Bronchial epithelial cell (primary cell): ENCODE data around the gene FTH1. TPM values are rescaled to one million over a fixed set of nuclear protein-coding genes. Genes with fewer than 3 reads are reported as not detected.

Experiments used
- DNase-seq: peaks from one replicate; pipeline ENCODE4 v3.0.0-alpha.2; 2010; ENCODE audit warnings: low read depth
- FAIRE-seq: peaks from 2 replicates; lab custom pipeline; 2011; peaks lifted over from hg19 to GRCh38; lab: Jason Lieb, UNC
- H3K27me3 ChIP-seq: 2 replicates; pipeline ENCODE4 v1.5.1; 2011; ENCODE audit warnings: low read length; ENCODE audit not compliant: control insufficient read depth, insufficient read depth
- H3K36me3 ChIP-seq: 2 replicates; pipeline ENCODE4 v1.5.1; 2011; ENCODE audit warnings: low read length; ENCODE audit not compliant: control insufficient read depth, insufficient read depth
- H3K4me3 ChIP-seq: 2 replicates; pipeline ENCODE4 v1.5.1; 2011; ENCODE audit warnings: mild to moderate bottlenecking, low read depth, low read length, control low read depth
- total RNA-seq: library from RNA; depleted of rRNA; stranded (reverse); fragments of >200 nt; gene quantifications from 2 replicates; pipeline ENCODE4 v1.2.1, GENCODE V29; 2014
- TF ChIP-seq, protein P1 (sequence below): IDR thresholded peaks from 2 replicates; pipeline ENCODE4 v1.5.1; 2011; ENCODE audit warnings: mild to moderate bottlenecking, moderate library complexity, low read length, control low read depth, inconsistent platforms; ENCODE audit not compliant: insufficient read depth, severe bottlenecking

Gene FTH1
- total RNA-seq, 1 donor from 2014 or later, result 1,591 TPM

DNA sequence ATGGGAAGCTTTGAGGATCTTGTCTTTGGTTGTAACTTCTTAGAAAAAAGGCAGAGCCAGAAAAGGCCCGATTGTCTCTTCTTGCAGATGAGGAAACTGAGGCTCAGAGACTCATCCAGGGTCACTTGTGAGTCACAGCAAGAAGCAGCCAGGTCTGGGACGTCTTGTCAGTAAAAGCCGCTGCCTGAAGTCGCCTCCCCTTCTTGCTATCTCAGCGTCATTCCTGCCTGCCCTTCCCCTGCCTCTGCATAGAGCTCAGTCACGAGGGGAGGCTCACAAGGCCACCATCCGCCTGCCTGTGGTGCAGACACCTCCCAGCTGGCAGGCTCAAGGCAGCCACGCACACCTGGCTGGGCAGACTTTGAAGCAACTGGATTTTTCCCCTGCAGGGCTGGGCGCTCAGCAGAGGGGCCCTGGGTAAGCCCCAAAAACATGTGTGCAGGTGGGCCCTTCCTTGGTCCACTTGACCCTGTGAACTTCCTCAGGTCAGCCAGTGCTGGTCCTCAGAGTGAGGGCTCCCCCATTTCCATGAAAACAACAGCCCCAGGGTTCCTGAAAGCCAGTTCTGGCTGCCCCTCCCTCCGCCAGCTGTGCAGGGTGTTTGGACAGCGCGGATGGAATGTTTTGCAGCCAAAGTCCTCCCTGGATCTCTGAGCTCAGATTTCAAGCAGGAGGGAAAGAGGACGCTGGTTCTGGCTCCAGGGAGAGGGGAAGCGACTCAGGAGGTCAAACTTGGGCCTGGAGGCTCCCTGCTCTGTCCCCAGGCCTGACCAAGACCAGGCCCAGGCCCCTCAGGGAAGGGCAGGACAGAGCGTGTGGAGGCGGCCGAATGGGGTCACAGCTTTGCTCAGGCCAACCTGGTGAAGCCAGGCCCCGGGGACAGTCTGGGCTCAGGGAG, 44.0 kb downstream of the FTH1 start:
- Histone ChIP-seq H3K27me3 (peaks cover 8% of the 10 kb centered on the region), H3K4me3 (no peak overlapping the region), H3K36me3 (no peaks in the 10 kb centered on the region)
- DNase-seq (no peak), FAIRE-seq (no peak)
- TF ChIP-seq, protein P1, sequence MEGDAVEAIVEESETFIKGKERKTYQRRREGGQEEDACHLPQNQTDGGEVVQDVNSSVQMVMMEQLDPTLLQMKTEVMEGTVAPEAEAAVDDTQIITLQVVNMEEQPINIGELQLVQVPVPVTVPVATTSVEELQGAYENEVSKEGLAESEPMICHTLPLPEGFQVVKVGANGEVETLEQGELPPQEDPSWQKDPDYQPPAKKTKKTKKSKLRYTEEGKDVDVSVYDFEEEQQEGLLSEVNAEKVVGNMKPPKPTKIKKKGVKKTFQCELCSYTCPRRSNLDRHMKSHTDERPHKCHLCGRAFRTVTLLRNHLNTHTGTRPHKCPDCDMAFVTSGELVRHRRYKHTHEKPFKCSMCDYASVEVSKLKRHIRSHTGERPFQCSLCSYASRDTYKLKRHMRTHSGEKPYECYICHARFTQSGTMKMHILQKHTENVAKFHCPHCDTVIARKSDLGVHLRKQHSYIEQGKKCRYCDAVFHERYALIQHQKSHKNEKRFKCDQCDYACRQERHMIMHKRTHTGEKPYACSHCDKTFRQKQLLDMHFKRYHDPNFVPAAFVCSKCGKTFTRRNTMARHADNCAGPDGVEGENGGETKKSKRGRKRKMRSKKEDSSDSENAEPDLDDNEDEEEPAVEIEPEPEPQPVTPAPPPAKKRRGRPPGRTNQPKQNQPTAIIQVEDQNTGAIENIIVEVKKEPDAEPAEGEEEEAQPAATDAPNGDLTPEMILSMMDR, result no peak

DNA sequence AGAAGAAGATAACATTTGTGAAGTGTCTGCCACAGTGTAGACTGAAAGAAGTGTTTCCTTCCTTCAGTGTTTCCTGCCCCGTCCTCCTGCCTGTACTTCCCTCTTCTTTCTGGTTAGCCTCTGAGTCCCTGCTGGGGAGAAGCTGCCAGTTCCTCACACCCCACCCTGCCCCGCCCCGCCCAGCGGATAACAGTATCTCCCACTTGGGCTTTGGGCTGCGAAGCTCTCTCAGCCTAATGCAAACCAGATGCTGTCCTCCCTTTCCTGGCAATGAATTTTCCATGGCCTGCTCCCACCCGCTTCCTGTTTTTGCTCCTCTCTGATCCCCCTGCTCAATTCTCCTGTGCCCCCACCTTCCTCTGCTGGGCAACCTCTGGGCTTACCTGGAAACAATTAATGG, 44.9 kb downstream of the FTH1 start:
- Histone ChIP-seq H3K4me3 (no peak overlapping the region), H3K36me3 (no peaks in the 10 kb centered on the region), H3K27me3 (peaks cover 16% of the 10 kb centered on the region)
- no peak for DNase-seq
- TF ChIP-seq, protein P1, result no peak
- FAIRE-seq, result no peak

DNA sequence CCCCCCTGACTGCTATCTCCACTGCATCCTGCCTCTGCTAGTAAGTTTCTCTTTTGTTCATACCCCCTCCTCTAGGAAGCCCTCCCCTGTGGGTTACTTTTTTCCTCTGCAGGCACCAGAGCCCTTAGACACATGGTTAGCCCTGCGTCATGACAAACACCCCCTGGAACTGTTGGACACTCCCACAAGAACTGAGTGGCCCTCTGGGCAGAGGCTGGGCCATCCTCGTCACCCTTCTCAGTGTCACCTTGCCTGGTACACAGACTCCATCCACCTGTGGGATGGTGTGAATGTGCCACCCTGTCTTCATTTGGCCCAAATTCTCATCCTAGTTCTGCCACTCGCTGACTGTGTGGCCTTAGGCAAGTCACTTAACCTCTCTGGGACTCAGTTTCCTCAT, 46.0 kb downstream of the FTH1 start:
- FAIRE-seq, result peak; percentile 7

DNA sequence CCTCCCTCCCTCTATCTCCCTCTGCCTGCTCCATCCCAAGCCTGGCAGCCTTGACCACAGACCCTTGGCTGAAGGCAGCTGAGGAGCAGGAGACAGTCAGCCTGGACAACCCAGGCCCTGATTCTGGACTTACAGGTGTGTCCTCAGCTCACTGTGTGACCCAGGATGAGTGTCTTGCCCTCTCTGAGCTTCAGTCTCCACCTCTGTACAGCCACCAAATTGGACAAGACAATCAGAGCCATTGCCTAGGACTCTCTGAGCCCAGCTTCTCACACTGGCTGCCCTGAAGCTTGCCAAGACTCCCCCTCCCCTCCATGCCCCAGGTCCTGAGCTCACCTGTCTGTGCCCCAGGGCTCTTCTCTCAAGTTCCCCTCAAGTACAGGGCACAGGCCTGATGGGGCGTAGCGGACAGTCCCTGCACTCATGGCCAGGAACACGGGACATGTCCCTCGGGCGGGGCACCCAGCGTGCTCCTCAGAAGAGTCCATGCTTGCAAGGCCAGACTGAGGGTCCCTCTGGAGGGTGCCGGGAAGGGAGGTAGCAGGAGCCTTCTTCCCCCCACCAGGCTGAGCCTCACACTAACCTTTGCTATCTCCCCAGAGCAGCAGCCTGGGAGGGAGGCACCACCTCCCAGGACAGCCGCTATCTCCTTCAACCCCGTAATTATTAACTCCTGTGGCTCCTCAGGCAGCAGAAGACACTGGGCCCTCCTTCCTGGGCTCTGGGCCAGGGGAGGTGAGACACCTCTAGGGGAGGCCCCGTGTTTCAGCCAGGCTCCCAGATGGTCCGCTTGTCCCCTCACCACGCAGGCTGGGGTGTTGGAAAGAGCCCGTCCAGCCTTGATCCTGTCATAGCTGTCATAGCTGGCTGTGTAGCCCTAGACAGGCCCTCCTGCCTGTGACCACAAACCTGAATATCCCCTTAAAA, 47.5 kb downstream of the FTH1 start:
- no peak for FAIRE-seq
- no peaks in the 10 kb centered on the region for H3K36me3 ChIP-seq
- H3K27me3 ChIP-seq, result peaks cover 21% of the 10 kb centered on the region
- H3K4me3 ChIP-seq, result no peak overlapping the region
- TF ChIP-seq, protein P1, result no peak
- no peak for DNase-seq

More for the DNA sequence above, 46.0 kb downstream of the FTH1 start:
- H3K27me3 ChIP-seq, result peaks cover 18% of the 10 kb centered on the region
- no peaks in the 10 kb centered on the region for H3K36me3 ChIP-seq
- TF ChIP-seq, protein P1, result no peak
- no peak overlapping the region for H3K4me3 ChIP-seq
- DNase-seq, result no peak

GRCh38 chr11:61918938-61919704, 48.3 kb downstream of the FTH1 start:
- FAIRE-seq, result no peak
- no peak for DNase-seq
- Histone ChIP-seq H3K27me3 (peaks cover 21% of the 10 kb centered on the region), H3K36me3 (no peaks in the 10 kb centered on the region), H3K4me3 (no peak overlapping the region)
- TF ChIP-seq, protein P1, result no peak
